Activated CD8-positive, alpha-beta memory T cell treated with anti-CD3 and anti-CD28 coated beads, Interleukin-2, amount 50 U/mL, for 1 hour (primary cell): Measurements from ENCODE around the gene CADPS.

Source experiments
- DNase-seq: peaks from one replicate; pipeline ENCODE4 v3.0.0-alpha.2; 2020; ENCODE audit errors: extremely low read depth

Gene CADPS

DNA sequence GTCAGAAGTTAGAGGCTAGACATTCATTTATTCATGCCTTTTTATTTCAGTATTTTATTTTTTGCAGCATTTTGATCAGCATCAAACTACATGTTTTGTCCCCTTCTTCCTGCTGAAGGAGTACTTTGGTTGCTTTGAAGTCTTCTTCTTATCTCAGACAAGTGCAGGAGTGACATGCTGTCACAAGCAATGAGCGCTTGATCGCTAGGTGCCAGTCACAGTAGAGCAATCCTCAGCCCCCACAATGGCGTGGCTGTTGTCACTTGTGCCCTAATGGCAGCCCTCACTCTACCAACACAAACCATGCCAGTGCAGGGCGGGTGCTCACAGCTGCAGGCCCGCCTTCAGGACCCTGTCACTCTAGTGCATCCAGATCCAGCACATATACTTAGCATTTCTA lies 317.2 kb downstream of the CADPS start:
- DNase-seq = no peak

DNA sequence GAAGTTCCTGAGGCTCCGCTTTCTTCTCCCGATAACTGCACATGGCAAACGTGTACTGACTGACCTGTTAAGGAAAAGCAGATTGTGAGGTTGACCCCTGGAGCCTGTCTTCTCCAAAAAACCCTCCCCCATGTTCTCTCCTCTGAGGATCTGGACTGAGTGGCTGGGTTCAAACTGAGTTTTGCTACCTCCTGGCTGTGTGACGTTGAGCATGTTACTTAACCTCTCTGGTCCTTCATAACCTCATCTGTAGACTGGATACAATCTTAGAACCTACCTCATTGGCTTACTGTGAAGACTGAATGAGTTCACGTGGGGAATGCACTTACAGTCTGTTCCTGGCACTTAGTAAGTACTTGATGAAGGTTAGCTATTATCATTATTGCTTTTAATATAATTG lies 317.8 kb downstream of the CADPS start:
- DNase-seq = no peak

DNA sequence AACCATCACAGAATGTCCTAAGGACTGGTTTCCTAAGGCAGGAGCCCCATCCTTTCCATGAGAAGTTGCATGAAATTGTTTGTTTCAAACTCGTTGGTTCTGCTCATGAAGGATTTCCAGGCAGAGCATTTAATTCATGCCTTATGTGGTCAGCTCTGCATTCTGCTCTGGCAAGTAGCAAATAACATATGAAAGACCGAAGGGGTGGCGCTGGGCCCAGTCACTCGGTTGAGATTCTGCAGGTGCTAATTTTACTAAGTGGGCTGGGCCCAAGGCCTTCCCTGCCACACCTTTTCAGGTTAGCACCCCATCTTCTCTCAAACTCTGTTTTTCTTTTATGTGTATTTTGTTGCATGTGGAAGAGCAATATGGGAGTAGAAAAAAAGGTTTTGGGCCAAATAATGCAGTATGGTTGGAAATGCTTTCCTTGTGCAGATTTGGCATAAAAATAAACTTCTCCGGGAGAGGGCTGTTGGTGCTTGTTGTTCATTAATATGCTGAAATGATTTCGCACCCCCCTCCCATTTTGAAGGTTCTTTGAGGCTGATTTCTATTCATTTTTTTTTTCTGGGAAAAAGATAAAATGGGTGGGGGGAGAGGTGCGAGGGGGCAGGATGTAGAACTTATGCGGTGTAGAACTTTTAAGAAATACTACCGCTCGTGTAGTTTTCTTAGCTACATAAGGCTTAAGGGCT lies 318.9 kb downstream of the CADPS start:
- no peak for DNase-seq

DNA sequence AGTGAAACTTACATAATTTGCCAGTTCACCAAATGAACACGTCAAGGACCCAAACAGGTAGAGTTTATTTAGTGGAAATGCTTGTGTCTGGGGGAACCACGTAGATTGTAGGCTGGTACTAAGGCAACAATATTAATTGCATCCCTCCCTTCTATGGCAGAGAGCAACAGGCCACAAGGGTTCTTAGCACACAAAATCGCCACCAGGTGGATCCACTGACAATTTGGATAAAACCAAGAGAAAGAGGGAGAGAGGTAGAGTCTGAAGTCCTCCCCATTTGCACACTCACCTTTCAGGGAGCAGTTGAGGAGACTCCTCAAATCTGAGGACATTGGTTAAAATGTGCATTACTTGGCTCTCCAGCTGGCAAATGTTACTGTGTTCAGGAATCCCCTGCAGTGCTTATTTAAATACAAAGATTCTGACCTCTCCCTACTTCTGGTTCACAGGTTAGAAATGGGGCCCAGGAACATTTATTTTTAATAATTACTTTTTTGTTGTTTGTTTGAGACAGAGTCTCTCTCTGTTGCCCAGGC lies 320.9 kb downstream of the CADPS start:
- no peak for DNase-seq

DNA sequence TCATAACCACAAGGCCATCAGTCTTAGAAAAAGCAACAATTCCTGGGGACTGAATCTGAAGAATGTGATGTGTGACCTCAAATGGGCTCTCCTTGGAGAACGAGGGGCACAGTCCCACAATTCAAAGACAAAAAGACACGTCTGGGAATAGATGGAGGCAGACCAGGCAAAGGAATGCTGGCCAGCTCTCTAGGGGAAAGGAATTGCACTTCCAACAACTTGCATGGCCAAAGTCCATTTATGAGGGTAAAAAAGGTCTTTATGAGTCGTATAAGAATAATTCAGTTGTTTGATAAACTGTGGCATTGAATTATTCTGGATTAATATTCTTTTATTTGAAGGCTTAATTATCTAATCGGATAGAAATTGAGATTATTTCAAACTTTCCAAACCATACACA lies 321.4 kb downstream of the CADPS start:
- no peak for DNase-seq

DNA sequence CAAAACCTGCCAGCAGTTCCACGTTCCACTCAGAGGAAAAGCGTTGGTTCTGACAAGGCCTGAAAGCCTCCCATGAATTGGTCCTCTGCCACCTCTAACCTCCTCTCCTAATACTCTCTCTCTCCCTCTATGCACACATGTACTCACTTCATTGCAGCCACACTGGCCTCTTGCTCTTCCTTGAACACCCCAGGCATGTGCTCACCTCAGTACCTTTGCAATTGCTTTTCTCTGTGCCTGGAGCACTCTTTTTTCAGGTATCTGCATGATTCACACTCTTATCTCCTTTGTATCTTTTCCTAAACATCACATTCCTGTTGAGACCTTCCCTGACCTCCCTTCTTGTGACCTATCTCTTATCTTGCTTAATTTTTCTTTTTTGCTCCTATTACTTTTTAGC lies 323.7 kb downstream of the CADPS start:
- no peak for DNase-seq

DNA sequence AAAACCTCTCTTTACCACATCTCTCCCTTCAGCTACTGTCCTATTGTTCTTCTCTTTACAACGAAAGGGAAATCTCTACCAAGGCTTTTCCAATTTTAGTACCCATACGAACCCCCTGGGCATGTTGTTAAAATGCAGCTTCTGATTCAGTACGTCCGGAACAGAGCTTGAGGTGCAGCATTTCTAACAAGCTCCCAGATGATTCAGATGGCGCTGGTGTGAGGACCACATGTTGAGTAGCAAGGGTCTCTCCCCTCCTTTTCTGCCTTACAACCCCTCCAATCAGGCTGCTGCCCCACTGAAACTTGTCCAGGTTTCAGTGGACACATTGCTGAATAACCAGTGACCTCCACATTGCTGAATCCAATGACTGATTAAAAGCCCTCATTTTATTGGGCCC lies 324.8 kb downstream of the CADPS start:
- DNase-seq = no peak

DNA sequence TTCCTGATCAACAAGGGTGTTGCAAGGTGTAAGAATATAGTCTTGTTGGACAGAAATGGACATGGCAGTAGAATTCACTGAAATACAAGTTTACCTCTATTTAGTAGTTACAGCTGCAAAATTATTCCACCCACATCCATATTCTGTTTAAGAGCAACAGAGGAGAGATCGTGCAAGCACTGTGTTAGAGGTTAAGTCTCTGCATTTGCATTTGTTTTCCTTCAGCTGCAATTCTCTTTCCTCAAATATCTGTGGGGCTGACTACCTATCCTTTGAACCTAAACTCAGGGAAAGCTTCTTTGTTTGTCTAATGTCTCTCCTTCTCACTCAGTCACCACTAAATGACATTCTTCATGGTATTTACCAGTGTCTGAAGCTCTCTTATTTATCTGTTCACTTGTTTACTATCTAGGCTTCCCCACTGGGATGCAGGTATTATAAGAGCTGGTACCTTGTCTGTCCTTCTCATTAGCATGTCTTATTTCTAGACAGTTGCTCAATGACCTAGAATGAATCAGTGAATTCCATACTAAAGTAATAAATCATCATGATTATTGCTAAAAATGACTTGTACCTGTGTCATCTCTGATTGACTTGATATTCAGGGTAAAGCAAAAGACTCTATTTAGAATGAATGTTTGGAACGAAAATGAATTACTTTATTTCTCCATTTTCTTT lies 326.5 kb downstream of the CADPS start:
- DNase-seq = no peak

DNA sequence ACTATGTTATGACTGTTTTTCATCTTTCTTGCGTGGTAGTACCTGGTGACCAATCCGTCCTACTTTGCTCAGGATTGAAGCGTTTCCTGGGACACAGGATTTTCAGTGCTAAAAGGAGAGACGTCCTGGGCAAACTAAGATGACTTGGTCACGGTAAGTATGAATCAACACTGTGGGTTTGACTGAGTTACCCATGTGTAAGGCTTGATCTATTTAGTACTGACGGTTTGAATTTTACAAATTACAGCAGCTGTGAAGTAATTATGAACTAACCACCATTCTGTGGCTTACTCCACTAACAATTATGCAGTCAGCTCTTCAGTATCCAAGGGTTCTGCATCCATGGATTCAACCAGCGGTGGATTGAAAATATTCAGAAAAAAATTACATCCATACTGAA lies 328.9 kb downstream of the CADPS start:
- DNase-seq = no peak

DNA sequence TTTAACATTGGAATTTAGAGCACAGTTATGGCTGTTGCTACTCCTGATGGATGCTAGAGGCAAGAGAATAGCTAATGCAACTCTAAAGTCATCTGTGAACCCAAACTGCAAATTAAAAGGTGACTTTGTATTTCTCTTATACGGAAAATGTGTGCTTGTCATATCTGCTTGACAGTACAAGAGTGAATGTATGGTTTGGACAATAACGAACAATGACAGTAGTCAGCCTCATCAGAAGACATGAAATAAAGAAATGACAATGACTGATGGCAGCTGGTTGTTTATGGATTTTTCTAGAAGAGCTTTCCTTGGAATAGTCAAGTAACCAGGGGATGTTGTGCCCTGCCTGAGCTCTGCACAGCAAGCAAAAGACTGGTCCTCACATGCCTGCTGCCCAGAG lies 333.0 kb downstream of the CADPS start:
- DNase-seq = no peak

DNA sequence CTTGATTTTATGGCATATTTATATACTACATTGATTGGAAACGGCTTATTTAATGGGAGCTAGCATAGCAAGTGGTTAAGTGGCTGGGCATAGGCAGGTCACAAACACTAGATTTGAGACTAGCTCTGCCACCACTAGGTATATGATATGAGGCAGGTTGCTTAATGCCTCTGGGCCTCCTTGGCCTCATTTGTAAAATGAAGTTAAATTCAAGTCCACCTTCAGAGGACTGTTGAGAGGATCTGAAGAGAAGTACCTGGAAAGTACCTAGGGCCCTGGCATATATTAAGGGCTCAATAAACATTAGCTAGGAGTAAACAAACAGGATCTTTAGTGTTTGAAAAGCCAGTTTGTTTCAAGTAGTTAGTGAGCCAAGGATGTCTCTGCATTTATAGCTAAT lies 335.5 kb downstream of the CADPS start:
- no peak for DNase-seq

DNA sequence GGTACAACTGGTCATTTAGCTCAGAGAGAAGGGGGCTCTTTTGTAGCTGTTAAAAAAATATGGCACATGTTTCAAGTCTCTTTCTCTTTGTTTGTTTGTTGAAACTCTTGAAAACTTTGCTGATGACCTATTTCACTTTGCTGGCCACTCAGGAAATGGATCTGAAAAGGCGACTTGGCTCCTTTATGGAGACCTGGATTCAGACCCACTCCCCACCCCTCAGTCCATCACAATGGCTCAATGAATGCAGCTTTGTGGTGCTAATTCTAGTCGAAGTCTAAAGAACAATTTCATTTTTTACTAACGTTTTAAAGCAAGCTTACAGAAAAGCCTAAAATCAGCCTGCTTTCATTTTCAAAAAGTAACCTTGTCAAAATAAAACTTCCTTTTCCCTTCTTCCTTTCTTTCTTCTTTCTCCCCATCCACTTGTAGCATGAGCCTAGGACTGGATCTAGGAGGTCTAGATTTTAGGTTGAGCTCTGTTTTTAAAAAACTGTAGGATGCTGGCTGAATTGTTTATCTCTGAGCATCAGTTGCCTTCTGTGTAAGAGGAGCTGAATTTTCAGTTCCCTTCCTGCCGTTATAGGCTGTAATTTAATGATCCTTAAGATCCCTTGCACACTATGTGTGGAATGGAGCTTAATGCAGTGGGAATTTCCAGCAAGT lies 336.4 kb downstream of the CADPS start:
- no peak for DNase-seq

DNA sequence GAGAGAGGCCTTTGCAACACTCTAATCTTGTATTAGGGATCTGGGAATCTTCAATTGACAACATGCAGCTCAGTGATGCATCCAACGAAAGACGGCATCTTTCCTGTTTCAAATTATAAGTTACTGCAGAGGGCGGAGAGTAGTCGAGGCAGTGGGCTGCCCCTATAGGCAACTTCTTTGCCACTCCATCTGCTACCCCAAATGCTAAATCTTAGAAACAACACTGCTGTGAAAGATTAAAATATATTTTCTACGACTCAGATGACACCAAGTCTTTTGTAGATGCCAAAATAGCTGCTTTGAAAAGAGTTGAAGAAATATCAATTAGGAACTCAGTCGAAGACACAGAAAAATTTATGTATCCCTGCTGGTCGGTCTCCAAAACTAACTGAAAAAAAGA lies 340.9 kb downstream of the CADPS start:
- DNase-seq = no peak

DNA sequence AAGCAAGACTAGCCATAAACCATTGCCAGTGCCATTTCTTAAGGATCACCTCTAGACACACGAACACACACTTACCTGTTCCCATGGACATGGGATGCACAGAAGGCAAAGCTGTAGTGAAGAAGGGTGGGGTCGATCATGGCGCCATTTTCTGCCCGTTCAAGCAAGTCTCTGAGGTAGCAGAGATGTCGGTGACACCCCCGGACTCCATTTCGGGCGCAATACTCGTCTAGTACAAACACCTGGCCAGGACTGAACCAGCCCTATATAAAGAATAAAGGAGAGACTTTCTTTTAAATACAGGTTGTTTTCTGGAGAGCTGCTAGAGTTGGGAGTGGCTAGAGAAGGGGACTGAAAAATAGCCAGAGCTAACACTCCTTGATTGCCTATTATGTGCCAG lies 342.4 kb downstream of the CADPS start:
- no peak for DNase-seq

DNA sequence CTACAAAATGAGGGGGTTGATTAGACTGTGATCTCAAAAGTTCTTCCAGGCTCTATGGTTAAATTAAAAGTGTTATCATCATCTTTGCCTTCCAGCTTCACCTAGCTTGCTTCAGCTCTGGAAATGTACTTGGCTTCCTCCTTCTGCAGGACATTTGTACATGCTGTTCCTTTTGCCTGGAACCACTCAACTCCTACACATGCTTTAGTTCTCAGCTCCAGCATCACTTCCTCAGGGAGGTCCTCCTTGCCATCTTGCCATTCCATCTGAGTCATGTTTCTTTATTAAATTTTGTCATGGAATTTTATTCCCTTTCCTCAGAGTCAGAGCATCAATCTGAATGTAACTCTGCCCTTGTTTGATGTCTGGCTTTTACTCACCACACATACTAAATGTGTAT lies 343.2 kb downstream of the CADPS start:
- DNase-seq = no peak

DNA sequence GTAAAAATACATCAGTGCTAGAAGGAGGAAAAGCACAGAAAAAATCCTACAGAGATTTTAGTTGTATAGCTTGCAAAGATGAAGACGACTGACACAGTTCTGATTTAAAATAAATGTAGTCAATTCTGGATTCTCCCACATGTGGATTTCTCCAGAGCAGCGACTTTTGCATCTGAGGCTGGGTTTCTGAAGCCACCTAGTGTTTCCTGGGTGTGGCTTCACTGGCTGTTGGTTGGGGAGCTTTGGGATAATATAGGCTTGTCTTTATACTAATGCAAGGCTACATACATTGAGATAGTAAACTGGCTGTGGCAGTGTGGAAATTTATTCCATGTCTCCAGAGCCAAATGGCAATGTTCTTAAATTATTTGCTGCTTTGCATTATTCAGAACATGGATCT lies 343.7 kb downstream of the CADPS start:
- DNase-seq = no peak

DNA sequence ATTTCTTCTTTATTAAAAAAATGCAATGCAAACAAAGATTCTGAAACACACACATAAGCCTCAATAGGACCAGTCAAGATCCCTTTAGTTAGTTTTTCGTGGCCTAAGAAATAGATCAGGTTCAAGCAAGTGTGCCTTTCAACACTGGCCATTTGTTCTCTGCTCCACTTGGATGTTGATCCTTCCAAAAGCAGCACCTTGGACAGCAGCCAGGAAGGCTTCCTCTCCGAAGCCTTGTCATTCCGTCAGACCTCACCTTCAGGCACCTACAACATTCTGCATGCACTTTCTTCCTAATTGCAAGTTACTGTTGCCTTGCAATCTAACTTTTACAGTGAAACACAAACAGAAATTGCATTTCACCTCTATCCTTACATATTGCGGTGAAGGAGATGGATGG lies 346.0 kb downstream of the CADPS start:
- DNase-seq = no peak

DNA sequence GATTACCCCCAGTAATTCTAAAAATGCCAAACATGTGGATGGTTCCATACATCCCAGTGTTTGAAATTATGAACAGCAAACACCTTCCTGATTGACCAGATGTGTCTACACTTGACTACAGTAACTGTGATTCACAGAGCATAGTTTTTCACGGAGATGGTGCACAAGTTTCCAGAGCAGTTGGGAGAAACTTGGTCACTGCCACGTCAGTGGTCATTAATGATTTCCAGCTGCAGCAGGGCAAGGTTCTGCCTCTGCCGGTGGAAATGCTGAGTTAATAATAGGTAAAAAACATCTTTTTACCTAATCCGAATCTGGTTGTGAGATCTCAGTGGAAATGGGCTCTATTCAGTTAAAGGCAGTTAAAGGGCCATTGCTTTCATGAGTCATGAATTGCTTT lies 347.7 kb downstream of the CADPS start:
- no peak for DNase-seq

DNA sequence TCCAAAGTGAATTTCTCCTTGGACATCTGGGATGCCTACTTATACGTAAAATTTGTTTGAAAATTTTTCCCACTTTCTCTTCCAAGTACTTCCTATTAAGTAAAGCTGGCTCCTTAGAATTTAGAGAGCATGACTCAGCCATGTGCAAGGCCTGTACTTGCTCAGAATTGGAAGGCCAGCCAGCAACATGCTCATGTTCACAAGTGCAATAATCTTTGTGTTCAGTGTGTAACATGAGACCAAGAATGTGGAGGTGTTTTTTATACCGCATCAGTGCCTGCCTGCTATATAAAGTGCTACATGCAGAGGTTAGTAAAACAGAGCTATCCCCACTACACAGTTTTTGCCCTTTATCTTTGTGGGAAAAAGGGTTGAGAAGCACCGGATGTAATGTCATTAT lies 349.9 kb downstream of the CADPS start:
- no peak for DNase-seq

DNA sequence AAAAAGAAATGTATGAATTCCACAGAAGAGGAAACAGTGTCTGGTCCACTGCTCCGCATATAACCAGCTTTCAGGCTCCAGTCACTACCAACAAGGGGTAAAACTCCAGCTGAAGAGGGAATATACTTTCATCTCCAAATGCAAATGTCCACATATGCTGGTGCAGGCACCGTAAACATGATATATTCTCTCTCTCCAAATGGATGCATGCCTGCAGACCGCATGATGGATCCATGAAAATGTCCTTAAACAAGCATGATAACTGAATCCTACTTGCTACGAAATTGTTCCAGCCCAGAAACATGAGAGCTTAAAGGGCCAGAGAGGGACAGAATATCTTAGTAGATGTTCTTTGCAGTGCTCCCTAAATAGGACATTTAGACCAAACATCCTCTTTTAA lies 351.5 kb downstream of the CADPS start:
- no peak for DNase-seq

DNA sequence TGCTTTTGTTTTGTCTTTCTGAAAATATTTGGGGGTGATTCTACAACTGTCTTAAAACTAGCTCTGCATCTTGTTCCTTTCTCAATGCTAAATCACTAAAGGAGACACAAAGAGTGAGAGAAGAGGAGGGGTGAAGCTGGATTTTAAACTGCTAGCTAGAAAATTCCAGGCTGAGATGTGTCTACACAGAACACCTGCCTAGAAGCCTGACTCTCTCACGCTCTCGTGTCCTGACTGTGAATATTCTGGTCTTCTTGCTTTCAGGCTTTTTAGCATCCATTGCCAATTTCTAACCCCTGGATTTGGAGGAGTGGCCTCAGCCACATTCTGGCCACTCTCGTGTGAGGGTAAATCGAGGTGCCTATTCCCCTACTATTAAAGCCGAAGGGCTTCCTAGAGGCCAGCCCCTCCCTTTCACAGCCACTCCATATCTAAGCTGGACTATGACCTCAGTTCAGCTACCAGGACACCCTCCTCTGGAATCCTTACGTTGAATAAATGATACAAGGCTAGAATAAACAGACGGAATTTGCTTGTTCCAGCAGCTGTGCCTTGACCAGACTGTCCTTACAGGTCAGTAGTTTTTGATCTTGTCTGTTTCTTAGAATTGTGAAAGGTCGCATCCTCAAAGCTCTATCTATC lies 353.6 kb downstream of the CADPS start:
- DNase-seq = no peak

DNA sequence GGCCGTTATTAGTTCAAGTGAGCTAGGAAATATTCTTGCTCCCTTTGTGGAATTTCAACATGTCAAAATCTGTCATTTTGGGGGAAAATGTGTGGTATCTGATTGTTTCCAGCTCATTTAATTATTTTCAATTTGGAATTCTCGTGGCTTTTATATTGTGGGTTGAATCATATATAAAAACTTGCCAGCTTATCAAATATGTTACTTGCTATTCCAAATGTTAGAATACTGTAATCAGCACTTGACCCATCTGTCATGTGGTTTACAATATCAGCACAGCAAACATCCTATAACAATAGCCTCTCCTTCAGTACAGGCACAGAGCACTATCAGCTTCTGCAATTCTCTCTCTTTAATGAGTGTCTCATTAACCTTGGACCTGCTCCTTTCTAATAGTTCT lies 371.7 kb downstream of the CADPS start:
- no peak for DNase-seq
